LNCaP clone FGC (cell line): ENCODE results near the gene ID3.

Source experiments
- DNase-seq: peaks from one replicate; pipeline ENCODE4 v3.0.0-alpha.2; 2011; ENCODE audit warnings: low read depth
- H3K4me3 ChIP-seq: 2 replicates; pipeline ENCODE4 v1.5.1; 2011; ENCODE audit warnings: mild to moderate bottlenecking, low read depth, low read length, control low read depth
- CTCF ChIP-seq: IDR thresholded peaks from 2 replicates; pipeline ENCODE4 v1.5.1; 2012; ENCODE audit warnings: mild to moderate bottlenecking; ENCODE audit not compliant: control insufficient read depth, insufficient read depth; ENCODE audit errors: extremely low read depth

Gene ID3

DNA sequence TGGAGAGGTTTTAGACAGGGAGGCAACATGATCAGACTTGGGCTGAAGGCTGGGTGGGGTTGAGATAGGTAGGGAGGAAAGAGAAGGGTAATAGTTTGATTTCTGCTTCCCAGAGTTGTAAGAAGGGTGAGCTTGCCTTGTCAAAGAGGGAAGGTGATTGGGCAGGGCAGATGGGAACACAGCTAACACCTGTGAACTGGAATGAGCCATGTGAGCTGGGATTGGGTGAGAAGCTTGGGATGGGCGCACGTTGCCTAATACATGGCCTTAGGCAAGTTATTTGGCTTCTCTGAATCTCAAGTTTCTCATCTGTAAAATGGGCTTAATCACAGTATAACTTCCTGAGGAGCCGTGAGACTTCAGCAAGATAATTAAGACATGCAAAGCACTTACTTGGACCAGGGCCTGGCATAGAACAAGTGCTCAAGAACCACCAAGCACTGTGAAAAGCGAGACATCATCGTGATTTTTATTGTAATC, 33.8 kb upstream of the ID3 start:
- H3K4me3 ChIP-seq = no peak overlapping the region
- DNase-seq = no peak
- no peak for TF ChIP-seq CTCF

GRCh38 chr1:23592209-23592892, 33.0 kb upstream of the ID3 start:
- no peak for TF ChIP-seq CTCF
- H3K4me3 ChIP-seq = no peak overlapping the region
- no peak for DNase-seq

- H3K4me3 ChIP-seq = no peak overlapping the region
- no peak for DNase-seq
- no peak for TF ChIP-seq CTCF
These were observed 32.3 kb upstream of the ID3 start for GRCh38 chr1:23591460-23592208.

DNA sequence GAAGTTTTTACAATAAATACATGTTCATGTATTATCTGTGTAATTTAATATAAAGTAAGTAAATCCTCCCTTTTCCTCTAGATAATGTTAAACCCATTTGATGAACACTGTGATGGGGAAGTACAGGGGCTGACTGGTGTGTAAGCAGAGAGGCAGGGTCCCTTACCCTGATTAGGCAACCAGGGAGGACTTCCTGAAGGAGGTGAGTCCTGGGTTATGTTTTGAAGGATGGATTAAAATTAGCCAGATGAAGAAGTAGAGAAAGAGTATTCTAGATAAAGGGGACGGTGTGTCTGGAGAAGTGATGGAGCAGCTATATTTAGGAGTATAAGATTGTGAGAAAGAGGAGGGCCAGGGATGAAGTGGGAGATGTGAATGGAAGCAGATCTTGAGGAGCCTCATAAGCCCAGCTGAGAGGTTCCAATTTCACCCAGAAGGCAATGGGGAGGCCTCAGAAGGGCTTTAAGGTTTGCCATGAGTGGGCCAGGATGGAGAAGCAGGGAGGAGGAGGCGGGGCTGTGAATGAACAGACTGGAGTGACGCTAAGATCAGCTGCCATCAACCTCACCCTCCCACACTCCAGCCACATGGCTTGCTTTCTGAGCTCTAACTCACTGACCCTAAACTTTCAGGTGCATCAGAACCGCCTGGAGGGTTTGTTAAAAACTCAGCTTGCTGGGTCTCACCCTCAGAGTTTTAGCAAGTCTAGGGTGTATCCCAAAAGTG, 30.9 kb upstream of the ID3 start:
- no peak for DNase-seq
- H3K4me3 ChIP-seq = no peak overlapping the region
- TF ChIP-seq CTCF = no peak

DNA sequence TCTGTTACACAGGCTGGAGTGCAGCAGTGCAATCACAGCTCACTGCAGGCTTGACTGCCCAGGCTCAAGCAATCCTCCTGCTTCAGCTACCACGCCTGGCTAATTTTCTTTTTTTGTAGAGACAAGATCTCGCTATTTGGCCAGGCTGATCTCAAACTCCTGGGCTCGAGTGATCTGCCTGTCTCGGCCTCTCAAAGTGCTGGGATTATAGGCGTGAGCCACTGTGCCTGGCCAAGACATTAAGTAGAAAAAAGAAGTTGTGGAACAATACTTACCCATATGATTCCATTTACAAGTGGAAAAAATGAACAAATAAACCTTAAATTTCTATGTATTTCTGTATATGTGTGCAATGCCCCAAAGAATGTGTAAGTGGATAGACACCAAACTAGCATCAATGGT, 30.3 kb upstream of the ID3 start:
- no peak for TF ChIP-seq CTCF
- H3K4me3 ChIP-seq = no peak overlapping the region
- DNase-seq = no peak

GRCh38 chr1:23588749-23589548, 29.6 kb upstream of the ID3 start:
- no peak for DNase-seq
- H3K4me3 ChIP-seq = no peak overlapping the region
- TF ChIP-seq CTCF = no peak
